HG03097 (cell line): ENCODE results near the gene RABL2B.

ENCODE experiments used
- ATAC-seq: cut with Tn5 transposase; IDR thresholded peaks from one replicate; pipeline ENCODE4 v1.9.1; 2021; ENCODE audit not compliant: unreplicated experiment, low FRiP score

The RABL2B gene

GRCh38 chr22:50739279-50739691 lies 44.2 kb downstream of the RABL2B start:
- ATAC-seq, result no peak

DNA sequence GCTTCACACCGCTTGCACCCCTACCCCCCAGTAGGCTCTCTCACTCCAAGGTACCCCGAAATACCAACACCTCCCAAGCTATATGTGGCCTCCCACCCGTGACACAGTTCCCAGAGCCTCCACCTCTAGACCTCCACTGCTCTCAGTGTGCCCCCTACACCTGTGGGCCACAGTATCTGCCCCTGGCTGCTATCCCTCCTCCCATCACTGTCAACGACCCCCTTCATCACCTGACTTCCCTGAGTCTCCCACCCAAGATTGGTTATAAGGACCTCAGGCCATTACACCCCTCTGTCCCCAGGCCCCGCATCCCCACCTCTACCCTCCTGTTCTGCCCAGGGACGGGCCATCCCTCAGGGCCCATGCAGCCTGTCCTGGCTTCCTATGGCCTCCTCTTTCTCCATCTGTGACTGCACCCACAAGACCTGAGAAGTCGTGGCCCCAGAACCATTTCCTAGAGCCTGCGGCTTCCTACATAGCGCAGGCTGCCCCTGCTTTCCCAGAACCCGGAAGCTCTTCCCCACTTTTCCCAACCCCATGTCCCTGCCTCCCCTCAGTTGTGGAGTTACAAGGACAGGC lies 44.7 kb downstream of the RABL2B start:
- ATAC-seq, result no peak

- ATAC-seq, result no peak
Measured at GRCh38 chr22:50737728-50738648, 45.4 kb downstream of the RABL2B start, which contains the start of gene ACR. ACR (plus strand) TSS chr22:50738204; CDS start chr22:50738236, 32 bp downstream.

DNA sequence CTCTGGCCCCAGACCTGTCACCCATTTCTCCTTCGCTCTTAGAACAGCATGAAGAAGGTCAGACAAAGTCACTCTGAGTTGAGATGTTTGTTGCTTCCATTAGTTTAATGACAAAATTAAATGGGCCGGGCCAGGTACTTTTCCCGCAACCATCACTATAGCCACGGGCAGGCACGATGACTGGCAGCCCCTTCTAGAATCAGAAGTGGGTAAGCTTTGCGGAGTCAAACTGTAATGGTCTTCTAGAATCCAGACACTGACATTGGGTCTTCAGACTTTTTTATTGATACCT lies 47.8 kb downstream of the RABL2B start:
- no peak for ATAC-seq

DNA sequence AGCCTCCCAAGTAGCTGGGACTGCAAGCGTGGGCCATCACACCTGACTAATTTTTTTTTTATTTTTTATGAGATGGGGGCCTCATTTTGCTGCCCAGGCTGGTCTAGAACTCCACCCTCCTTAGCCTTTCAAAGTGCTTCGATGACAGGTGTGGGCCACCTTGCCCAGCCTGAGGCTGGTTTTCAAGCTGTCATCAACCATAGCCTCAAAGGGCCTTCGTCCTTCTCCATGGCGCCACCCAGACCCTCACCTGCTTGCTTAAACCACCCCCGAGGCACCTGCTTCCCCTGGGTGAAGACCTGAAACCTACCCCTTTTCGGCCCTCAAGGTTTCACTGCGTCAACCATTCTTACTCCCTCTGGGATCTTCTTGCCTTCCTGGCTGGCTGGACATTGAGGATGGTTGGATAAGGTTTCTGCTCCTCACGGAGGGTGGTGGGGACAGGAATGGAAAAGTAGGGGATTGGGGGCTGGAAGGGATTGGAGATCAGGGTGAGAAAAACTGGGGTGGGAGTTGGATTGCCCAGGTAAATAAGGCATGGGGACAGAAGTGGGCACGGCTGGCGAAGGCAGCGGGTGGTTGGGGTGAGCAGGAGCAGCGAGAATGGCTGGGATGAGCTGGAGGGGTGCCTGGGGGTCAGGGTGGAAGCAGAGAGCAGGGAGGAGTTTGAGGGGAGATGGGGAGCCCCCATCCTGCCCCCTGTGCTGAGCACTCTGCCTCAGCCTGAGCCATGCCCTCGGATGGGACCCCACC lies 48.3 kb downstream of the RABL2B start:
- ATAC-seq, result no peak

DNA sequence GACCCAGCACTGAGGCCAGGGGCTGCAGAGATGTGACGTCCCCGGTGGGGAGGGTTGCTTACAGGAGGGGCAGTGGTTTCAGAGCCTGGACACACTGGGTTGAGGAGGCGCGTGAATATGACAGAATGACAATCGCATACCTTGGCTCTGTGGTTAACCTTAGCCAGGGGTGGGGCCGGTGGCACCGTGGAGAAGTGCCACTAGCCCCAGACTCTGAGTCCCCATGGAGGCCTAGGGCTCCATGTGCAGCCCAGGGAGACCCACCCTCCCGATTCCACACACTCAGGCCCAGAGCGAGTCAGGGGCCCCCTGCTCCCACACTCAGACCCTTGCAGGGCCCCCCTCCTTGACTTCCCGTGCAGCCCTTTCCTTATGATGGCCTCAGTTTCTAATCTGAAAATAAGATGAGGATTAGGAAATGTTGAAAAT lies 49.1 kb downstream of the RABL2B start:
- no peak for ATAC-seq

DNA sequence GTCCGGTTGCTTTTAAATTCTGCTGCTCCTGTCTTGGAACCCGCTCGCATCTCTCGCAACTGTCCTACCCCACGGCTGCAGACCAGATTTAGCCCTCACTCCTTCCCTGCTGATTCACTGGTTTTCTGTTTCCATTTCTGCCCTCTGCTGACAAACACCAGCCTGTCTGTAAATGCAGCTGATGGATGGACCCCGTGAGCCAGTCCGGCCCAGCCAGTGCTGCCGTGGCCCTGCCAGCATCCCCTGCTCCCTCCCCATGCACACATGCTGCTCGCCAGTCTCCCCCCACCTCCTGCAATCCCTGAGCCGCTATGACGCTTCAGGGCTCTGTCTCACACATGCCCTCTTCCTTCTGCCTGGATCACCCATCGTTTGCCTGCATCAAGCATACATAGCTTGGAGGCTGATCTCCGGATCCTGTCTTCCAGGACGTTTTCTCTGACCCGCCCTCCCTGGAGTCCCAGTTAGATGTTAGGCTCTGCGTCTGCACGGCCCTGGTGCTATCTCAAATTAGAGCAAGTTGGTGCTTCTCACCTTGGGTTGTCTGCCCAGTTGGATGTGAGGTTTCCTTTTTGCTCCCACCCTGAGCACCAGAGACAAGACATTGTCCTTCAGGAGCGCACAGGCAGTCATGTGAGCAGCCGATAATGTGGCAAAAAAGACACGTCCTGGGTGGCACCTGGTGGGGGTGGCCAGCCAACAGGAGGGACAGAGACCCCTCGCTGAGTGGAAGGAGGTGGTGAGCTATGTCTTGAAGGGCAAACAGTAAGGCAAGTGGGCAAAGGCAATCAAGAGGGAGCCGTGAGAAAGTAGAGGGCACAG lies 49.7 kb downstream of the RABL2B start:
- ATAC-seq, result no peak

- ATAC-seq, result no peak
Measured at GRCh38 chr22:50732681-50733080, 50.8 kb downstream of the RABL2B start.

GRCh38 chr22:50731811-50732624 lies 51.4 kb downstream of the RABL2B start:
- no peak for ATAC-seq

GRCh38 chr22:50730941-50731661 lies 52.3 kb downstream of the RABL2B start:
- no peak for ATAC-seq

GRCh38 chr22:50730013-50730891 lies 53.2 kb downstream of the RABL2B start:
- no peak for ATAC-seq

DNA sequence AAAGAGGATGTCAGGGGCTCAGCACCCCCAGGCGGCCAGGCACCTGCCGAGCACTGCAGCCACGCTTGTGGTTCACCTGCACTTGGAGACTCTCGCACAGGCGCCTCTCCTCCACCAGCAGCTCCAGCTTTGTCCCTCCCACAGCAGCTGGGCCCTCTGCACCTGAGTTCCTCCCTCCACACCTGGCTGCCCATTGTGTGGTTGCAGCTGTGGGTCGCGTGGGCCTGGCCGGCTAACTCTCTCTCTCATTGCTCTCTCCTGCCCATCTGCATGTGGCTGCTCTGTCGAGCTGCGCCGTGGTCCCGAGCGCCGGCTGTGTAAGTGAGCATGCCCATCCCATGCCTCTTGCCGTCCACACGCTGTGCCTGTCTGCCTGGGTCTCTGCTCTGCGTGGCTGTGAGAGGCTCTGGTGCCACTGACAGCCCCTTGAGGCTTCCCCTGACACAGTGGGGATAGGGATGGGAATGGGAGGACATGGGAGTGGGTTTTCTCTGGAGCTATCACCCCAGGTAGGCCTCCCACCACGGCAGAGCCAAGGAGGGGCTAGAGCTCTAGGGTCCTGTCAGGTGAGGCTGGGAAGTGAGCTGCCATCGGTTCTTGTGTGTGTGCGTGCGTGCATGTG lies 53.9 kb downstream of the RABL2B start:
- ATAC-seq, result no peak

- no peak for ATAC-seq
Measured at GRCh38 chr22:50728523-50728931, 54.9 kb downstream of the RABL2B start.

GRCh38 chr22:50727678-50728522 lies 55.5 kb downstream of the RABL2B start:
- ATAC-seq, result no peak

DNA sequence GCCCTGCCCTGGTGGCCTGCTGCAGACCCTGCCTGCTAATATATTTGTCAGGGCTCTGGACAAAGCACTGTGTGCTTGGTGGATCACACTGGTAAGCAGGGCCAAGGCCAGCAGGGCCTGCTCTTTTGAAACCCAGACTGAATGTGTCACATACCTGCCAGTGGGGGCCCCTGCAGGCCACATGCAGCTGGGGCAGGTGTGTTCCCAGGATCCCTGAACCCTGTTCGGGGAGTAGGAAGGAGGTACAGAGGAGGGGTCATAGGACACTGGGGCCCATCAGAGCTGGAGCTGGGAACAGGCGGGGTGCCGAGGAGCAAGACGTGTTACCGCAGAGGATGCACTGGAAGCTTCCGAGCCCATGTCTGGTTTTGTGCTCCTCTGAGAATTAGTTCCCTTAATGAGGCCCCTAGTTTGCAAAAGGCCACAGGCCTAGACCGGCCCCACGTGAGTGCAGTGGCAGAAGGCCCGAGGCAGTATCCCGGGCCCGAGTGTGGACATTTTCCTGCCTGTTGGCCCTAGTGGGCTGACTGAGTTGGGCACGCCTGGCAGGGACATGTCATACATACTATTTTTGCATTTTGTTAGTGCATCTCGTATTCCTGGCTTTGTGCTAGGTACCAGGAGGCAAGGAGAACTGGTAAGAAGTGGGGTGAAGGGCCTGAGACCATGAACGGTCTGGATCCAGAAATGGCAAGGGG lies 56.6 kb downstream of the RABL2B start:
- no peak for ATAC-seq

- ATAC-seq, result no peak
Measured at GRCh38 chr22:50725597-50725996, 57.8 kb downstream of the RABL2B start.
